HS-5 (cell line): ENCODE data around the gene DDX18.
"Not testable (repeated sequence)": the region's sequence is repeated elsewhere in the genome, so short reads cannot be mapped to it uniquely, and the experiment has no call there.

Experiments used
- DNase-seq: peaks from one replicate; pipeline ENCODE4 v3.0.0-alpha.2; 2012; ENCODE audit warnings: low read depth

The DDX18 gene

GRCh38 chr2:117814417-117815264, at the start of gene DDX18:
DDX18 (plus strand) TSS chr2:117814691; CDS start chr2:117814778, 87 bp downstream.
- peak; percentile 96 for DNase-seq

- no peak for DNase-seq
These were observed 43.8 kb upstream of the DDX18 start for GRCh38 chr2:117770730-117771129.

- DNase-seq: no peak
These were observed 42.4 kb upstream of the DDX18 start for GRCh38 chr2:117771969-117772630.

- DNase-seq: no peak
These were observed 39.8 kb upstream of the DDX18 start for GRCh38 chr2:117774716-117775115.

GRCh38 chr2:117775703-117776219, 38.7 kb upstream of the DDX18 start:
- no peak for DNase-seq

- no peak for DNase-seq
These were observed 37.6 kb upstream of the DDX18 start for GRCh38 chr2:117776888-117777287.

GRCh38 chr2:117785740-117786139, 28.8 kb upstream of the DDX18 start:
- no peak for DNase-seq

GRCh38 chr2:117786520-117786919, 28.0 kb upstream of the DDX18 start:
- no peak for DNase-seq

GRCh38 chr2:117789505-117789904, 25.0 kb upstream of the DDX18 start:
- no peak for DNase-seq

- DNase-seq: no peak
These were observed 19.8 kb upstream of the DDX18 start for GRCh38 chr2:117794668-117795067.

- peak; percentile 62 for DNase-seq
These were observed 12.7 kb upstream of the DDX18 start for GRCh38 chr2:117801826-117802225.

GRCh38 chr2:117803644-117804325, 10.7 kb upstream of the DDX18 start:
- not testable (repeated sequence) for DNase-seq

GRCh38 chr2:117812443-117812842, 2.0 kb upstream of the DDX18 start:
- no peak for DNase-seq

GRCh38 chr2:117815946-117816345, 1.5 kb downstream of the DDX18 start:
- DNase-seq: no peak

- no peak for DNase-seq
These were observed 4.4 kb downstream of the DDX18 start for GRCh38 chr2:117818921-117819320.

- DNase-seq: no peak
These were observed 6.0 kb downstream of the DDX18 start for GRCh38 chr2:117820444-117820843.

GRCh38 chr2:117825437-117825836, 10.9 kb downstream of the DDX18 start:
- DNase-seq: no peak

GRCh38 chr2:117827464-117827863, 13.0 kb downstream of the DDX18 start:
- DNase-seq: not testable (repeated sequence)

GRCh38 chr2:117828870-117829269, 14.4 kb downstream of the DDX18 start:
- no peak for DNase-seq

- no peak for DNase-seq
These were observed 17.8 kb downstream of the DDX18 start for GRCh38 chr2:117832332-117832731.

GRCh38 chr2:117832905-117833613, 18.6 kb downstream of the DDX18 start:
- no peak for DNase-seq

- DNase-seq: no peak
These were observed 19.4 kb downstream of the DDX18 start for GRCh38 chr2:117833911-117834310.
